MM.1S (cell line): ENCODE data around the gene SIL1.

Experiments
- EZH2 ChIP-seq: fragments of 300-600 bp; sonication (generic); optimal IDR thresholded peaks from 2 replicates; pipeline ENCODE3; 2017; ENCODE audit warnings: low read depth, mild to moderate bottlenecking, antibody characterized with exemption, low read length, mixed read lengths
- TF ChIP-seq, protein P1 (sequence below): fragments of 300-600 bp; sonication (generic); IDR thresholded peaks from 2 replicates; pipeline ENCODE4 v1.5.1; 2016; ENCODE audit warnings: antibody characterized with exemption, low read length, mixed read lengths

GRCh38 chr5:139019211-139019610, 179.0 kb downstream of the SIL1 start:
- TF ChIP-seq, protein P1, sequence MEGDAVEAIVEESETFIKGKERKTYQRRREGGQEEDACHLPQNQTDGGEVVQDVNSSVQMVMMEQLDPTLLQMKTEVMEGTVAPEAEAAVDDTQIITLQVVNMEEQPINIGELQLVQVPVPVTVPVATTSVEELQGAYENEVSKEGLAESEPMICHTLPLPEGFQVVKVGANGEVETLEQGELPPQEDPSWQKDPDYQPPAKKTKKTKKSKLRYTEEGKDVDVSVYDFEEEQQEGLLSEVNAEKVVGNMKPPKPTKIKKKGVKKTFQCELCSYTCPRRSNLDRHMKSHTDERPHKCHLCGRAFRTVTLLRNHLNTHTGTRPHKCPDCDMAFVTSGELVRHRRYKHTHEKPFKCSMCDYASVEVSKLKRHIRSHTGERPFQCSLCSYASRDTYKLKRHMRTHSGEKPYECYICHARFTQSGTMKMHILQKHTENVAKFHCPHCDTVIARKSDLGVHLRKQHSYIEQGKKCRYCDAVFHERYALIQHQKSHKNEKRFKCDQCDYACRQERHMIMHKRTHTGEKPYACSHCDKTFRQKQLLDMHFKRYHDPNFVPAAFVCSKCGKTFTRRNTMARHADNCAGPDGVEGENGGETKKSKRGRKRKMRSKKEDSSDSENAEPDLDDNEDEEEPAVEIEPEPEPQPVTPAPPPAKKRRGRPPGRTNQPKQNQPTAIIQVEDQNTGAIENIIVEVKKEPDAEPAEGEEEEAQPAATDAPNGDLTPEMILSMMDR: no peak
- TF ChIP-seq EZH2: no peak
